Liver (tissue), 2 donors: ENCODE results near the gene GAS7.

ENCODE experiments used
- MAX ChIP-seq: IDR thresholded peaks from 2 replicates; pipeline ENCODE4 v1.6.1; 2016; ENCODE audit warnings: antibody characterized with exemption
- TF ChIP-seq, protein P1 (sequence below): fragments of 150-350 bp; IDR thresholded peaks from 2 replicates; pipeline ENCODE4 v1.5.1; 2017; ENCODE audit warnings: improper control_type of control experiment, low read depth, low read length; ENCODE audit not compliant: missing input control
- donor health status: healthy.

GRCh38 chr17:10156599-10156947 lies 41.8 kb downstream of the GAS7 start:
- TF ChIP-seq, protein P1, sequence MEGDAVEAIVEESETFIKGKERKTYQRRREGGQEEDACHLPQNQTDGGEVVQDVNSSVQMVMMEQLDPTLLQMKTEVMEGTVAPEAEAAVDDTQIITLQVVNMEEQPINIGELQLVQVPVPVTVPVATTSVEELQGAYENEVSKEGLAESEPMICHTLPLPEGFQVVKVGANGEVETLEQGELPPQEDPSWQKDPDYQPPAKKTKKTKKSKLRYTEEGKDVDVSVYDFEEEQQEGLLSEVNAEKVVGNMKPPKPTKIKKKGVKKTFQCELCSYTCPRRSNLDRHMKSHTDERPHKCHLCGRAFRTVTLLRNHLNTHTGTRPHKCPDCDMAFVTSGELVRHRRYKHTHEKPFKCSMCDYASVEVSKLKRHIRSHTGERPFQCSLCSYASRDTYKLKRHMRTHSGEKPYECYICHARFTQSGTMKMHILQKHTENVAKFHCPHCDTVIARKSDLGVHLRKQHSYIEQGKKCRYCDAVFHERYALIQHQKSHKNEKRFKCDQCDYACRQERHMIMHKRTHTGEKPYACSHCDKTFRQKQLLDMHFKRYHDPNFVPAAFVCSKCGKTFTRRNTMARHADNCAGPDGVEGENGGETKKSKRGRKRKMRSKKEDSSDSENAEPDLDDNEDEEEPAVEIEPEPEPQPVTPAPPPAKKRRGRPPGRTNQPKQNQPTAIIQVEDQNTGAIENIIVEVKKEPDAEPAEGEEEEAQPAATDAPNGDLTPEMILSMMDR: no peak
- TF ChIP-seq MAX: no peak
